K562 (cell line): ENCODE data around the gene ZNF181. TPM values are rescaled to one million over a fixed set of nuclear protein-coding genes. Genes with fewer than 3 reads are reported as not detected.

Experiments used
- CC2D1A ChIP-seq: fragments of 450-650 bp; IDR thresholded peaks from 2 replicates; pipeline ENCODE4 v1.6.1; 2017; ENCODE audit warnings: mild to moderate bottlenecking
- ELK3 ChIP-seq: fragments of 450-650 bp; formaldehyde crosslinking; IDR thresholded peaks from 2 replicates; pipeline ENCODE4 v1.4.0; 2020; ENCODE audit warnings: mild to moderate bottlenecking
- HBP1 ChIP-seq: fragments of 450-650 bp; formaldehyde crosslinking; IDR thresholded peaks from 2 replicates; pipeline ENCODE4 v1.4.0; 2022; ENCODE audit warnings: missing genetic modification characterization
- HCFC1 ChIP-seq: IDR thresholded peaks from 2 replicates; pipeline ENCODE4 v1.6.1; 2012; ENCODE audit warnings: low read depth, low read length, improper control_type of control experiment
- IRF2 ChIP-seq: sonication (generic); formaldehyde crosslinking; IDR thresholded peaks from 2 replicates; pipeline ENCODE4 v1.8.1; 2022; ENCODE audit warnings: mild to moderate bottlenecking, missing genetic modification reagents
- NR0B1 ChIP-seq: fragments of 450-650 bp; IDR thresholded peaks from one replicate; pipeline ENCODE4 v1.6.1; 2018; ENCODE audit warnings: mild to moderate bottlenecking, moderate library complexity; ENCODE audit not compliant: partially characterized antibody
- PATZ1 ChIP-seq: fragments of 250-450 bp; sonication (Bioruptor Pico); IDR thresholded peaks from 2 replicates; pipeline ENCODE4 v1.5.0; 2020; ENCODE audit warnings: mild to moderate bottlenecking, borderline replicate concordance
- PBX2 ChIP-seq, 2 experiments: IDR thresholded peaks in 1 of 2; conservative IDR thresholded peaks in 1 of 2; 2 replicates each; pipeline ENCODE4 v1.6.1; 2016; ENCODE audit warnings: low read depth in 2 of 2, mild to moderate bottlenecking in 1 of 2, missing compliant biosample characterization in 1 of 2, missing genetic modification characterization in 1 of 2, moderate library complexity in 1 of 2
- RFX7 ChIP-seq: fragments of 250-450 bp; sonication (Bioruptor Pico); IDR thresholded peaks from 2 replicates; pipeline ENCODE4 v1.5.1; 2021; ENCODE audit warnings: mild to moderate bottlenecking
- SAFB ChIP-seq: fragments of 200-400 bp; formaldehyde crosslinking; IDR thresholded peaks from 2 replicates; pipeline ENCODE4 v1.6.1; 2017; ENCODE audit warnings: low read depth, low read length, borderline replicate concordance
- THRA ChIP-seq: fragments of 450-650 bp; IDR thresholded peaks from 2 replicates; pipeline ENCODE4 v1.6.1; 2017; ENCODE audit warnings: mild to moderate bottlenecking, moderate library complexity
- XRCC3 ChIP-seq: fragments of 450-650 bp; IDR thresholded peaks from 2 replicates; pipeline ENCODE4 v1.6.1; 2017; ENCODE audit warnings: mild to moderate bottlenecking, moderate library complexity
- ZC3H8 ChIP-seq: fragments of 450-650 bp; IDR thresholded peaks from 2 replicates; pipeline ENCODE4 v1.6.1; 2017
- ZNF121 ChIP-seq: sonication (generic); formaldehyde crosslinking; conservative IDR thresholded peaks from 2 replicates; pipeline ENCODE4 v1.8.0; 2022; ENCODE audit warnings: missing genetic modification reagents
- ZNF586 ChIP-seq: fragments of 450-650 bp; formaldehyde crosslinking; conservative IDR thresholded peaks from 2 replicates; pipeline ENCODE4 v1.4.0; 2020; ENCODE audit warnings: mild to moderate bottlenecking, moderate library complexity
- ZNF589 ChIP-seq: fragments of 200-800 bp; sonication (Bioruptor generic); IDR thresholded peaks from 2 replicates; pipeline ENCODE4 v1.6.1; 2016; ENCODE audit warnings: low read depth, missing genetic modification characterization, missing compliant biosample characterization
- ZNF79 ChIP-seq: fragments of 250-450 bp; sonication (Bioruptor Pico); IDR thresholded peaks from 2 replicates; pipeline ENCODE4 v1.4.0; 2020; ENCODE audit warnings: low read depth, mild to moderate bottlenecking, moderate library complexity
- polyA plus RNA-seq, 8 experiments: library from polyadenylated mRNA; depleted of rRNA in 4 of 8; stranded (reverse) in 5 of 8; unstranded in 3 of 8; fragments of >200 nt; fragmentation: Nextera tagmentation in 2 of 8; fragmentation: Illumina TruSeq in 1 of 8; extraction: Ambion mirVana in 2 of 8; extraction: Trizol in 1 of 8; gene quantifications; 2 replicates each; pipeline versions ENCODE4 v1.2.1 to v1.2.3, GENCODE V29; 2011 to 2014; ENCODE audit warnings: inconsistent platforms in 1 of 8, missing spikeins in 1 of 8
- total RNA-seq, 7 experiments: library from RNA; depleted of rRNA in 6 of 7; stranded (reverse); fragments of >200 nt in 6 of 7; fragmentation: Illumina TruSeq in 2 of 7; extraction: Trizol in 2 of 7; gene quantifications; 2 replicates each; pipeline versions ENCODE4 v1.2.1 to v1.2.3, GENCODE V29; 2011 to 2021; ENCODE audit warnings: low replicate concordance in 1 of 7

Gene ZNF181
- total and polyA plus RNA-seq, 9 of the 15 experiments (the other 6 are each of a cell fraction or from before 2014, with no cell fraction given) = 4.3 to 20.3 (median 12.1) TPM

- TF ChIP-seq NR0B1 (no peak), ZNF121 (CRISPR knock-in tag) (no peak), IRF2 (CRISPR knock-in tag) (no peak), PBX2 (CRISPR knock-in tag; IDR thresholded peaks at IDR 0.05; ENCODE audit: low read depth) (no peak), PBX2 (tag; conservative IDR thresholded peaks at IDR 0.05; ENCODE audit: low read depth) (no peak), ZC3H8 (no peak), ZNF79 (CRISPR knock-in tag) (no peak), SAFB (no peak), HBP1 (CRISPR knock-in tag) (no peak), PATZ1 (CRISPR knock-in tag) (no peak), XRCC3 (no peak), CC2D1A (no peak), RFX7 (CRISPR knock-in tag) (no peak), ZNF589 (no peak), HCFC1 (peak; percentile 92), ZNF586 (CRISPR knock-in tag) (no peak), THRA (no peak), ELK3 (CRISPR knock-in tag) (no peak)
These were observed 38.9 kb downstream of the ZNF181 start, which contains the start of gene ZNF599 (continued) for GRCh38 chr19:34772697-34773554.
